GM21526 (cell line): ENCODE data around the gene DPF3.

Experiments
- ATAC-seq: cut with Tn5 transposase; IDR thresholded peaks from one replicate; pipeline ENCODE4 v1.9.1; 2021; ENCODE audit warnings: moderate library complexity; ENCODE audit not compliant: unreplicated experiment, low FRiP score

The DPF3 gene

DNA sequence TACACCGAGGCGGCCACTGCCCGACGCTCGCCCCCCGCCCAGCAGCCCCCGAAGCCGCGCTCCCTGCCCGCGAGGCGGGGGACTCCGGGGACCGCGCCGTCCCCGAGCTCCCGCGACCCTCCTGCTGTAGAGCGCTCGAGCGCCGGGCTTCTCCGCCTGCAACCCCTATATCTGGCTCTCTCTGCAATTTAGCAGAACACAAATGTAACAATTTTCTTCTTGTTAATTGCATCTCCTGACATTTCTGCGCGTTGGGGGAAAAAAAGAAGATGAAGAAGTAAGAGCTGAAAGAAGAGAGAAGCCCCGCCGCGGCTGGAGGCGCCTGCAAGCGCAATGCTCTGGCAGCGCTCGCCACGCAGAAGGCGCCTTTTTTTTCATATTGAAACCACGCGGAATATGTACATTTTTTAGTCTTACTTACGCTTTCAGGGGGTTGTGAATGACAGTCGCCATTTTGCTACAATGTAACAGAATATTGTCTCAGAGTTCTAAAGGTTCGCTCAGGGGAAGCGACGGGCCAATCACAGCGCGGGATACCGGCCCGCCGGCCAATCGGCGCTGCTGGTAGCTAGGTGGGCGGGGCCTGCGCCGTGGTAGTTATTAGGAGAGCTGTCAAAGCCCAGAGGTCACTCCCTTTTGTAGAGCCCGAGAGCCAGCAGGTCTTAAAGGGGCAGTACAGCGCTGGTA is at the start of gene DPF3:
DPF3 (minus strand) TSS at position 466 of the 687 bp plus-strand sequence; CDS start at position 453, 13 bp downstream.
- ATAC-seq = peak; percentile 97

DNA sequence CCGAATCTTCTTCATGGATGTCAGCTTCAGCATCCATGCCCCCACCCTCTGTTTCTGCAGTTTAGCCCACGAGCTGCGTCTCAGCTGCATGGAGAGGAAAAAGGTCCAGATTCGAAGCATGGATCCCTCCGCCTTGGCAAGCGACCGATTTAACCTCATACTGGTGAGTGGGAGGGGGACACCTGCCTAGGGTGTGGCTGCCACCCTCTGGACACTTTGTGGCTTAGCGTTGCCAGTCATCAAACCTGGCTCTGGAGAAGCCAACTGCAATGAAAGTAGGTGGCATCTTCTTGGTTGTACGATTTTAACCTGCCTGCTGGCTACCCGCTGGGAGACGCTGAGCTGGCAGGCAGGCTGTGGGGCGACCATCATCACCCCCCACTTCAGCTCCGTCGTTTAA is 49.0 kb upstream of the DPF3 start:
- no peak for ATAC-seq

DNA sequence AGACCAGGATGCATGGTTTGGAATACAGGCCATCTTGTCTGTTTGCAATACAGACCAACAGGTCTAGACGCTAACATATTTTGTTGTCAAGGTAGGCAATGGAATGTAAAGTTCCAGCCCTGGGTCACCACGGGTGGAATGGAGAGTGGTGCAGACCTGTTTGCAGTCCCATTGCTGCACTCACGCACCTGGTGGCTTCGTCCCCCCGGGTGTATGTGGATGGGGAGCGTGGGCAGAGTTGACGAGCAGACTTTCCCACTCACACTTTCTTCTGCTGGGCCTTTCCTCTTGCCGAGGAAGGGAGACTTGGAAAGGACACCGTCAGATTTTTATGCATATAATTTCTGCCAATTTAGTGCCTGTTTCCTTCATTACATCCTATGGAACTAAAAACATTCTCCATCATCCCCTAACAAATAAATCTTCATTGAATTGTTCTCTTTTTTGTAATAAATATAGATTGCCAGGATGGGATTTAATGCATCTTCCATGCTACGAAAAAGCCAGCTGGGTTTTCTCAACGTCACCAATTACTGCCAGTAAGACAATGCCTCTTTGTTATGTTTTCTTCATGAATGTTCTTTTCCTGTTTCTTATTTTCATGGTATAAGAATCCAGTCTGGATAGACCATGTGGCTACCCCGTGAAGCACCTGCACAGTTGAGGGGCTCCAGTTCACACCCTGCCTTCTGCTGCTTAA is 47.5 kb upstream of the DPF3 start:
- no peak for ATAC-seq

DNA sequence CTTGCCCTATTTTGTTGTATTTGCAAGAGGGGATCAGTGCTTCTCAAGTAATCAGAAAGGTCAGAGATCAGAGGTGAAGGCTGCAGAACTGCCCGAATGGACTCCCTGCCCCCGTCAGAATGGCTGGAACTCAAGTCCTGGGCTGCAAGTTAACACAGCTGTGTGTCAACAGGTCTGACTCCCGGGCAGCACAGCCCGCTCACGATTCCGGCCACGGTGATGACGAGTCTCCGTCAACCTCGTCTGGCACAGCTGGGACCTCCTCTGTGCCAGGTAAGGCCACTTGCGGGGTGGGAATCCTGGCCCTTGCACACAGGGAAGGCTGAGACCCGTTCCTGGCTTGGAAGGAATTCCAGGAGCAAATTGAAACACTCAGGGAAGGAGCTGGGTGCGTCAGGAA is 45.7 kb upstream of the DPF3 start:
- ATAC-seq = no peak

DNA sequence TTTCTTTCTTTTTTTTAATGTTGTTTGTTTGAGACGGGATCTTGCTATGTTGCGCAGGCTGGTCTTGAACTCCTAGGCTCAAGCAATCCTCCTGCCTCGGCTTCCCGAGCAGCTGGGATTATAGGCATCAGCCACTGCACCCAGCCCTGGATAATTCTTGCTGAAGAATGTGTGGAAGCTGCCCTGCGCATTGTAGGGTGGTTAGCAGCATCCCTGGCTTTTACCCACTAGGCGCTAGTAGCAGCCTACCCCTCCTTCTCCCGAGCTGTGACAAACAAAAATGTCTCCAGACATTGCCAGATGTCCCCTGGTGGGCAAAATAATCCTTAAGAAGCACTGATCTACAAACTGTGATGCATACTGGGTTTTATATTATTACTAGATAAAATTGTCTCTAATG is 39.0 kb upstream of the DPF3 start:
- ATAC-seq = no peak

GRCh38 chr14:72929316-72930080 is 35.6 kb upstream of the DPF3 start:
- no peak for ATAC-seq

DNA sequence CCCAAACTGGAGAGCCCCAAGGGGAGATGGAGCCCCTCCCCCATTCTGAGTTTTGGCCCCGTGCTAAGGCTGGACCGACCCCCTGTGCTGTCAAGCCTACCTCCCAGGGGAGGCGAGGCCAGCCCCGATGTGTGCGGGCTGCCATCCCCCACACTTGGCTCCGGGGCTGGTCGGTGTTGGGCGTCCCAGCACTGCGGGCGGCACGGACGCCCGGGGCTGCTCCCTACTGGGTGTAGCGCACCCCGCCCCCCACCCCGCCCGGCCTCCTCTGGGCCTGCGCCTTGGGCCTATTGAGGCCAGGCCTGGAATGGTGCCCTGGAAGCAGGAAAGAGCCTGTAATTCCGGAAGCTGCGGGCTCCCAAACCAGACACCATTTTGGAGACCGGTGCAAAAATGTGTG is 35.0 kb upstream of the DPF3 start:
- ATAC-seq = no peak

GRCh38 chr14:72926292-72927028 is 32.6 kb upstream of the DPF3 start, which contains the start of gene DCAF4:
Gene DCAF4 (plus strand): TSS chr14:72926464. CDS start chr14:72937979, 11,515 bp downstream.
- ATAC-seq = peak; percentile 95

- peak; percentile 24 for ATAC-seq
Measured at GRCh38 chr14:72925815-72926291, 32.0 kb upstream of the DPF3 start.

- no peak for ATAC-seq
Measured at GRCh38 chr14:72925171-72925759, 31.4 kb upstream of the DPF3 start.

- no peak for ATAC-seq
Measured at GRCh38 chr14:72924337-72924736, 30.4 kb upstream of the DPF3 start.

GRCh38 chr14:72921396-72921795 is 27.5 kb upstream of the DPF3 start:
- no peak for ATAC-seq

DNA sequence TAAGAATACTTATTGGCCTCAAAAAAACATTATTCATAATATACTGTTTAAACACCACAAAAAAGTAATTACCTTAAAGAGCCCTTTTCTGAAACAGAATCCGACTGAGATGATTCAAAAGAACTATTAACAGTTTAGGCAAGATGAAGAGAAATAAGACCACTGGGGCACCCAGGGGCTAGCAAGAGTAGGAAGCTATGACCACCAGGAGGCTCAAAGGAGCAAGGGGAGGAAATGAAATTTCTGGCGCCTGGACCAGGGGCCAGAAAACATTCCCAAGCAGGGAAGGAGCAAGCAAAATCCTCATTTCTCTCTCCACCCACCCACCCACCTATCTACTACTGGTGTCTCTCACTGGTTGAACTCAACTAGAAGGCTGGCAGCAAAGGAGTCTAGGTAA is 26.1 kb upstream of the DPF3 start:
- no peak for ATAC-seq

- no peak for ATAC-seq
Measured at GRCh38 chr14:72917094-72917802, 23.3 kb upstream of the DPF3 start.

GRCh38 chr14:72916174-72916573 is 22.3 kb upstream of the DPF3 start:
- no peak for ATAC-seq

- ATAC-seq = no peak
Measured at GRCh38 chr14:72913809-72914208, 19.9 kb upstream of the DPF3 start.

DNA sequence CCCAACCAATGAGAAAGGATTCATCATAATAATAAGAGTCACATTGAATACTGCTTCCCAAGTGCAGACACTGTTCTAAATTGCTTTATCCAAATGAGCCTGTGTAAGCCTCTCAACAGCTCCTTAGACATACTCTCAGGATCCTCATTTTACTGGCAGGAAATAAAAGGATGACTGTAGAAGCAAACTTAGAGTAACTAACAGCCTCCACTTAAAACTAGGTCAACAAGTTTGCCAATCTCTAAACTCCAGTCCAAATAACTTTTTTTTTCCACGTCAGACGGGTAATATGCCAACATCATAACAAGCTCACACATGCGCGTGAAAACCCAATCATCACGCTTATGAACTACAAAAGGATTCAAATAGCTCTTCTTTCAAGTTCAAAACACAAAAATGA is 15.3 kb upstream of the DPF3 start:
- no peak for ATAC-seq

DNA sequence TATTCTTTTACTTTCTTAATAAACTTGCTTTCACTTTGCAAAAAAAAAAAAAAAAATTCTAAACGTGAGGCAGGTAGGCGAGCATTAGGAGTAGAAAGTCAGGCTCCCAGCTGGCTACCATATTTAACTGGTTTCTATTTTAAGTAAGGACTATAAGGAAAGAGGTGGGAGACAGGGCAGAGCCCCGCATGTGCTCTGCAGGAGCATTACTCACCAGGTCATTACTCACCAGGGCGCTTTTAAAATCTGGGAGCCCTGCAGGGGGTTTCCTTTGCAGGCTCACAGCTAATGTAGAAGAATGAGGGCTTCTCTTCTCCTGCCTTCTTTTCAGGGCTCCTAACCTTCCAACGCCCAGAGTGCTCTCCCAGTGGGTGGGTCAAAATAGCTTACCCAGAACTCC is 14.0 kb upstream of the DPF3 start:
- ATAC-seq = no peak

DNA sequence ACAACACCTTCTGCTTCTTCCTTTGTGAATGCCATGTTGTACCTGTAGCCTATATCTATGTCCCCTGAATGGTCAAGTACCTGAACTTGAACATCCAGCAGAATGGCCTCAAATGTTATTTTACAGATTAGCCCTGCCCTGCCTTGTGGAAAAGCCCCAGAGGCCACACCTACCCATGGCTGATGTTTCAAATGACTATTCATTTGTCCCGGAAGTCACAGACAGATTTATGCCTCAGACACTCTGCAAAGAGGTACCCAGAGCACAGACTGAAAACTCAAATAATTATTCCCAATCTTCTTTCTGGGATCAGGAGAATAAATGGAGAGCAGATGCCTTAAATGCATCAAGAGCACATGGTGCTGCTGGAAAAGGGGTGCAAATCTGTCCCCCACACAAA is 13.0 kb upstream of the DPF3 start:
- ATAC-seq = no peak

GRCh38 chr14:72906316-72906715 is 12.4 kb upstream of the DPF3 start:
- ATAC-seq = no peak
